H1 (cell line): ENCODE measurements around the gene TRIP13.

Experiments
- BCL11A ChIP-seq, 2 experiments: IDR thresholded peaks; one replicate each; pipeline ENCODE4 v1.6.1; 2011; ENCODE audit warnings: low read depth in 2 of 2, low read length in 2 of 2, mild to moderate bottlenecking in 2 of 2
- CBX5 ChIP-seq: fragments of 300-800, 300-1000 bp; sonication (generic); IDR thresholded peaks from 2 replicates; pipeline ENCODE4 v1.7.1; 2016; ENCODE audit warnings: antibody characterized with exemption, low read length, low read depth
- CTCF ChIP-seq, 3 experiments: IDR thresholded peaks; 1 replicate in 2 of 3; 2 replicates in 1 of 3; pipeline versions ENCODE4 v1.5.1 to v1.6.1; 2011; ENCODE audit warnings: low read length in 3 of 3, mild to moderate bottlenecking in 3 of 3, inconsistent platforms in 2 of 3, low read depth in 1 of 3, moderate library complexity in 1 of 3; ENCODE audit not compliant: insufficient read depth in 1 of 3; ENCODE audit errors: control extremely low read depth in 1 of 3
- EP300 ChIP-seq, 2 experiments: IDR thresholded peaks; 1 replicate in 1 of 2; 2 replicates in 1 of 2; pipeline ENCODE4 v1.6.1; 2011 to 2012; ENCODE audit warnings: low read depth in 2 of 2, low read length in 2 of 2, mild to moderate bottlenecking in 2 of 2, borderline replicate concordance in 1 of 2, inconsistent platforms in 1 of 2, moderate library complexity in 1 of 2
- EZH2 ChIP-seq: fragments of 200-600 bp; sonication (generic); IDR thresholded peaks from 2 replicates; pipeline ENCODE4 v1.7.1; 2012; ENCODE audit warnings: low read depth, mild to moderate bottlenecking, moderate library complexity, low read length, inconsistent platforms; ENCODE audit not compliant: severe bottlenecking
- GTF2F1 ChIP-seq: IDR thresholded peaks from 2 replicates; pipeline ENCODE4 v1.6.1; 2012; ENCODE audit warnings: low read depth, low read length, improper control_type of control experiment, borderline replicate concordance
- HDAC2 ChIP-seq, 2 experiments: fragments of 300-600 bp in 1 of 2; sonication (generic) in 1 of 2; IDR thresholded peaks; 2 replicates each; pipeline ENCODE4 v1.6.1; 2011 to 2012; ENCODE audit warnings: low read depth in 2 of 2, low read length in 2 of 2, mild to moderate bottlenecking in 2 of 2, moderate library complexity in 2 of 2, borderline replicate concordance in 1 of 2, inconsistent platforms in 1 of 2
- KDM1A ChIP-seq: fragments of 200-600, 300-600 bp; sonication (generic); IDR thresholded peaks from 2 replicates; pipeline ENCODE4 v1.7.1; 2016; ENCODE audit warnings: mild to moderate bottlenecking, low read length, borderline replicate concordance
- MAX ChIP-seq: IDR thresholded peaks from 2 replicates; pipeline ENCODE4 v1.6.1; 2012; ENCODE audit warnings: inconsistent platforms
- POLR2AphosphoS5 ChIP-seq: IDR thresholded peaks from 2 replicates; pipeline ENCODE4 v1.6.1; 2011; ENCODE audit warnings: low read depth, low read length
- RAD21 ChIP-seq, 2 experiments: IDR thresholded peaks in 1 of 2; conservative IDR thresholded peaks in 1 of 2; 2 replicates each; pipeline ENCODE4 v1.6.1; 2011; ENCODE audit warnings: low read depth in 2 of 2, low read length in 2 of 2, improper control_type of control experiment in 1 of 2, inconsistent platforms in 1 of 2, mild to moderate bottlenecking in 1 of 2, moderate library complexity in 1 of 2
- RXRA ChIP-seq: IDR thresholded peaks from 2 replicates; pipeline ENCODE4 v1.6.1; 2011; ENCODE audit warnings: low read depth, mild to moderate bottlenecking, low read length, moderate library complexity; ENCODE audit not compliant: insufficient read depth
- SUZ12 ChIP-seq: fragments of 200-600 bp; sonication (generic); IDR thresholded peaks from 2 replicates; pipeline ENCODE4 v1.6.1; 2012; ENCODE audit warnings: mild to moderate bottlenecking, inconsistent platforms, low read length, moderate library complexity, mixed read lengths

- TF ChIP-seq GTF2F1 (no peak), EP300 (IDR thresholded peaks at IDR 0.05; ENCODE audit: borderline replicate concordance in 1 of 2, low read depth in 2 of 2, low read length in 2 of 2) (no peak), POLR2AphosphoS5 (no peak), KDM1A (no peak), MAX (no peak), CTCF (IDR thresholded peaks at IDR 0.05; ENCODE audit: control extremely low read depth in 1 of 3, insufficient read depth in 1 of 3, low read depth in 1 of 3, low read length in 3 of 3) (no peak), BCL11A (IDR thresholded peaks at IDR 0.05; ENCODE audit: low read depth in 2 of 2, low read length in 2 of 2) (no peak), RAD21 (IDR thresholded peaks at IDR 0.05 in 1 of 2, conservative IDR thresholded peaks at IDR 0.05 in 1 of 2; ENCODE audit: low read depth in 2 of 2, low read length in 2 of 2) (no peak), RXRA (no peak), CBX5 (no peak), HDAC2 (IDR thresholded peaks at IDR 0.05; ENCODE audit: borderline replicate concordance in 1 of 2, low read depth in 2 of 2, low read length in 2 of 2) (no peak), SUZ12 (no peak), EZH2 (no peak)
Measured at GRCh38 chr5:864492-865167, 28.1 kb upstream of the TRIP13 start.
